IMR-90 (cell line): ENCODE data around the gene EDN2.

Experiments
- BHLHE40 ChIP-seq: fragments of 150-350 bp; IDR thresholded peaks from 2 replicates; pipeline ENCODE4 v1.6.1; 2016; ENCODE audit warnings: mild to moderate bottlenecking, low read depth, low read length
- CEBPB ChIP-seq: IDR thresholded peaks from 2 replicates; pipeline ENCODE4 v1.6.1; 2012; ENCODE audit warnings: low read depth, low read length, improper control_type of control experiment
- CHD1 ChIP-seq: IDR thresholded peaks from 2 replicates; pipeline ENCODE4 v1.6.1; 2012; ENCODE audit warnings: low read depth, low read length, improper control_type of control experiment
- CTCF ChIP-seq: conservative IDR thresholded peaks from 2 replicates; pipeline ENCODE4 v1.5.1; 2012; ENCODE audit warnings: mild to moderate bottlenecking, low read depth, low read length, improper control_type of control experiment
- MAZ ChIP-seq: IDR thresholded peaks from 2 replicates; pipeline ENCODE4 v1.6.1; 2012; ENCODE audit warnings: low read depth, mild to moderate bottlenecking, low read length, improper control_type of control experiment, moderate library complexity, borderline replicate concordance
- MXI1 ChIP-seq: IDR thresholded peaks from 2 replicates; pipeline ENCODE4 v1.6.1; 2012; ENCODE audit warnings: low read depth, mild to moderate bottlenecking, low read length, moderate library complexity, borderline replicate concordance
- NFE2L2 ChIP-seq: fragments of 150-350 bp; IDR thresholded peaks from 2 replicates; pipeline ENCODE4 v1.6.1; 2016; ENCODE audit warnings: low read depth, mild to moderate bottlenecking, low read length
- POLR2A ChIP-seq: IDR thresholded peaks from 2 replicates; pipeline ENCODE4 v1.6.1; 2012; ENCODE audit warnings: mild to moderate bottlenecking, low read depth, low read length
- RAD21 ChIP-seq: IDR thresholded peaks from 2 replicates; pipeline ENCODE4 v1.6.1; 2012; ENCODE audit warnings: low read length, improper control_type of control experiment
- RCOR1 ChIP-seq: IDR thresholded peaks from 2 replicates; pipeline ENCODE4 v1.6.1; 2012; ENCODE audit warnings: mild to moderate bottlenecking, low read length, improper control_type of control experiment; ENCODE audit not compliant: insufficient replicate concordance
- RFX5 ChIP-seq: IDR thresholded peaks from 2 replicates; pipeline ENCODE4 v1.8.0; 2012; ENCODE audit warnings: low read depth, mild to moderate bottlenecking, low read length, moderate library complexity
- SMC3 ChIP-seq: fragments of 150-350 bp; IDR thresholded peaks from 2 replicates; pipeline ENCODE4 v1.6.1; 2016; ENCODE audit warnings: low read depth, mild to moderate bottlenecking, antibody characterized with exemption, low read length, moderate library complexity
- USF2 ChIP-seq: fragments of 150-350 bp; IDR thresholded peaks from 2 replicates; pipeline ENCODE4 v1.6.1; 2017; ENCODE audit warnings: mild to moderate bottlenecking, antibody characterized with exemption, low read length, low read depth
- TF ChIP-seq, protein P1 (sequence below): fragments of 150-350 bp; IDR thresholded peaks from 2 replicates; pipeline ENCODE4 v1.6.1; 2016; ENCODE audit warnings: low read depth, mild to moderate bottlenecking, low read length, moderate library complexity, borderline replicate concordance

DNA sequence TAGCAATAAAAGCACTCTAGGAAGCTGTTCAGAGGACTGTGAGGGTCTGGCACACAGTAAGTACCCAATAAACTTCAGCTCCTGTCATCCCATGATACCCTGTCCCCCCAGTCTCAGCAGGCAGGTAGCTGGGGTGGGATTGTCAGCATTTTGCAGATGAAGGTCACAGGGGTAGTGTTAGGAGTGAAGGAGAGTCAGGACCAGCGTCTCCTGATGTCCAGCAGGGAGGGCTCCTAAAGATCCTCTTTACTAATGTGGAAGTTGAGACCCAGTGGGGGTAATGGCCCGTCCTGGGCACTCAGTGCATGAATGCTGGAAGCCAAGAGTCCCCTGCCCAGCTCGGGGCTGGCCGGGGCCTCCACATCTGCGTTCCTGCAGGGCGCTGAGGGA is 31.3 kb upstream of the EDN2 start:
- TF ChIP-seq CTCF: no peak
- no peak for TF ChIP-seq CEBPB
- TF ChIP-seq, protein P1, sequence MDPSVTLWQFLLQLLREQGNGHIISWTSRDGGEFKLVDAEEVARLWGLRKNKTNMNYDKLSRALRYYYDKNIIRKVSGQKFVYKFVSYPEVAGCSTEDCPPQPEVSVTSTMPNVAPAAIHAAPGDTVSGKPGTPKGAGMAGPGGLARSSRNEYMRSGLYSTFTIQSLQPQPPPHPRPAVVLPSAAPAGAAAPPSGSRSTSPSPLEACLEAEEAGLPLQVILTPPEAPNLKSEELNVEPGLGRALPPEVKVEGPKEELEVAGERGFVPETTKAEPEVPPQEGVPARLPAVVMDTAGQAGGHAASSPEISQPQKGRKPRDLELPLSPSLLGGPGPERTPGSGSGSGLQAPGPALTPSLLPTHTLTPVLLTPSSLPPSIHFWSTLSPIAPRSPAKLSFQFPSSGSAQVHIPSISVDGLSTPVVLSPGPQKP: no peak
- no peak for TF ChIP-seq CHD1
- TF ChIP-seq NFE2L2: no peak
- TF ChIP-seq USF2: no peak
- no peak for TF ChIP-seq SMC3
- no peak for TF ChIP-seq MAZ
- TF ChIP-seq POLR2A: no peak
- TF ChIP-seq RAD21: no peak
- TF ChIP-seq RCOR1: no peak
- no peak for TF ChIP-seq MXI1
- no peak for TF ChIP-seq BHLHE40
- no peak for TF ChIP-seq RFX5
